Middle frontal gyrus (tissue), 1 donor: ENCODE data around the gene TPI1.

ENCODE experiments used
- DNase-seq: peaks from one replicate; pipeline ENCODE4 v3.0.0-alpha.2; 2015; ENCODE audit warnings: low spot score; ENCODE audit errors: extremely low spot score

TPI1 gene

GRCh38 chr12:6916426-6917200 lies 49.3 kb downstream of the TPI1 start:
- DNase-seq = no peak

- no peak for DNase-seq
Measured at GRCh38 chr12:6917491-6918231, 50.3 kb downstream of the TPI1 start.

- no peak for DNase-seq
Measured at GRCh38 chr12:6919588-6919987, 52.3 kb downstream of the TPI1 start.
